HG02943 (cell line): ENCODE results near the gene CNST.

Experiments
- ATAC-seq: cut with Tn5 transposase; IDR thresholded peaks from one replicate; pipeline ENCODE4 v1.9.1; 2021; ENCODE audit warnings: mild to moderate bottlenecking, low read depth, moderate library complexity; ENCODE audit not compliant: unreplicated experiment

The CNST gene, protein sequence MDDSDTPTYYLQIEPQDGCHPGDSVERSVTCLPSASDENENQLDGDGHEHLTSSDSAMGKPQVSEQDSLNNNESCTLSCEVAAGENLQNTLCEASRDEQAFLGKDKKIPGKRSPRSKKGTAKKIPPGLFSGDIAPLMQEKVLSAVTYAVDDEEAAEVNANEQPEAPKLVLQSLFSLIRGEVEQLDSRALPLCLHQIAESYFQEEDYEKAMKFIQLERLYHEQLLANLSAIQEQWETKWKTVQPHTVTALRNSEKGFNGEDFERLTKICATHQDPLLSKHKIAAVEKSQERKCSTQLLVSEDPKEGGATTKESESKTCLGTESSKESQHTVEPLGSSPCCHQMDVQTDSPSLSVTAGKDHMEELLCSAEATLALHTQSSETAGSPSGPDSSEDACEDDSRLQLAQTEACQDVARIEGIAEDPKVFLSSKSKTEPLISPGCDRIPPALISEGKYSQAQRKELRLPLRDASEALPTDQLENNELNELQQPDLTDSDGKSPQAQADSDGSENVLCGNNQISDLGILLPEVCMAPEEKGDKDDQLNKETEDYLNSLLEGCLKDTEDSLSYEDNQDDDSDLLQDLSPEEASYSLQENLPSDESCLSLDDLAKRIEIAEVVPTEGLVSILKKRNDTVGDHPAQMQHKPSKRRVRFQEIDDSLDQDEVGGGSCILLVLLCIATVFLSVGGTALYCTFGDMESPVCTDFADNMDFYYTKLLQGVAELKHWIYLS

DNA sequence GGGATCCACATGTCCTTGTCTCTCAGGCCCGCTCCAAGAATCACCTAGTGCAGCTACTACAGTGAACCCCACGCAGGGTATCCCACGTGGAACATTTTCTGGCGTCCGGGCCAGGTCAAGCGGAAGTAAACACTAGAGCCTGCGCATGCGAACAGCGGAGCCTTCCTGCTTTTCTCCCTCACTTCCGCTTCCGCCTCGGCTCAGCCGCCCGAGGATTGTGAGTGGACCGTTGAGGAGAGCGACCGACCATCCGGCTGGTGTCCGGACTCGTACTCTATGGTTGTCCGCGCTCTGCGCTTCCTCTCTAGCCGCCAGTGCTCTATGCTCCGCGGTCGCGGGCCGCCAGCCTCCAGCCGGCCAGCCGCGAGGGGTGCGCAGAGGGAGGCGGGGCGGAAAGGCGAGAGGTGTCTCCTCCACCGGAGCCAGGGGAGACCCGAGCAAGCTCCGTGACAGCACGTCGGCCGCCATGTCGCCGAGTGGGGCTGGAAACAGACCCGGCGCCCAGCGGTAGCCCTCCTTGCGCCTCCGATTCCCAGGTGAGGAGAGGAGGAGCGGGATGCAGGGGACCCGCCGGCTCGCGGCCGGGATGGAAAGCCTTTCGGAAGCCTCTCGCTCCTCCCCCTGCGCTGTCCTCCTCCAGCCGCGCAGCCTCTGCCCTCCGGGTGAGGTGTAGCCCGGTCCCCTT lies at the start of gene CNST, which contains the start of gene TFB2M:
TSS of gene CNST (plus strand) at position 329 of the 685 bp plus-strand sequence. CDS start 25,107 bp downstream, outside the sequence.
TSS of gene TFB2M (minus strand) at position 134 of the 685 bp plus-strand sequence. CDS start at position 11, 123 bp downstream.
- peak; percentile 93 for ATAC-seq

DNA sequence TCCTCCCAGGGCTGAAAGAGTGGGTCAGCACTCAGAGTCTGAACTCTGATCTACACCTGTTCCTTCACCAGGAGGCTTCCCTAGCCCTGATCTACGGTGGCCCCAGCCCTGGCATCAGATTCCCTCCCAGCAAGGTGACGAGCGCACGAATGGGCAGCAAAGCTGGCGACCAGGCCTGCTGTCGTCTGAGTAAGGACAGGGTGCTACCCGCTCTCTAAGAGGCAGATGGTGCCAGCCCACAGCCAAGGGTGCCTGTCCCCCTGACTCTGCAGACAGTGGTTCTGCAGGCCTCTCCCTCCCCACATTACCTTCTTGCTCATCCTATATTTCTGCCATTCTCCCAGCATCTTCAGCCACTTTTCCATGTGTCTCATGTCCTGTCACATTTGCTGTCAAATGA lies 48.9 kb upstream of the CNST start:
- no peak for ATAC-seq

DNA sequence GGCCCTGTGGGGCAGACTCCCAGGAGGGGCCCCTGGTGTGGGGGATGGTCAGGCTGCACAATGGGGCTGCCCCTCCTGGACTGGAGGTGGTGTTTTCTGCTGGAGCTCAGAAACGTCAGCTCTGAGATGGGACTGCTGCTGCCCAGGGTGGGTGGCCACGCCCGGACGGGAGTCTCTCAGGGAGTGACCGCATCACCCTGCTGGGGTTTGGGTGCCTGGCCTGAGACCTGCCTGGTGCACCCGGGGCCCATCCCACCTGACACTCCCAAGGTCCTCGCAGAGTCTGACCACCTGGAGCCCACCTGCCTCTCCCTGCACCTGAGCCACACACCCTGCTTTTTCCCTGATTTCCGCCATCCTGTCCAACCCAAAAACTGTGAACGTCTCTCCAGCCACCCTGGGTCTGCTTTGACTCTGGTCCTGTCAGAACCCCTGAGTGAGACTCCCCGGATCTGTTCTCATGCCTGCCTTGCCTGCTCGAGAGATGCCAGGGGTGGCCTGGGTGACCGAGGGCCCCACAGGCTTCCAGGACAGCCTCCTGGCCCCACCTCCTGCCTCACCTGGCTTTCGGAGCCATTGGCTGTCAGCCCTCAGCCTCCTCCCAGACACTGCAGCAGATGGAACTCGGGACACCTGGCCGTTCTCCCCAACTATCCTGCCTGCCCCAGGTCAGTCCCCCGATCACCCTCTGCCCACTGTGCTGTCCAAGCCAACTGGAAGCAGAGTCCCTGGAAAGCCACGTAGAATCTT lies 47.6 kb upstream of the CNST start:
- ATAC-seq = no peak

DNA sequence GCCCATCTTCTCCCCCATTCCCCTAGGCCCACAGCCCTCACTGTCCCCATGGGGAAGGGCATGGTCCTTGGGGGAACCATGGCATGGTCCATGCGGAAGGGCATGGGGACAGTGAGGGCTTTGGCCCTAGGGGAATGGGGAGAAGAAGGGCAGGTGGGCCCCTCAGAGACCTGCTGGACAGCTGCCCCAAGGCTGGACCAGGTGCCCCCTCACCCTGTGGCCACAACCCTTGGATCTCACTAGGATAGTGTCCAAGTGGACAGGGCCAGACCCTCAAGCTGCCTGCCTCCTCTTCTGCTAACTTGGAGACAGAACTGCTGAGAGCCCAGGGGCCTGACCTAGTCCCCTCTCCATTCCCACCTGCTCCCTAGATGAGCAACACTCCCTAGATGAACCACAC lies 46.7 kb upstream of the CNST start:
- no peak for ATAC-seq

DNA sequence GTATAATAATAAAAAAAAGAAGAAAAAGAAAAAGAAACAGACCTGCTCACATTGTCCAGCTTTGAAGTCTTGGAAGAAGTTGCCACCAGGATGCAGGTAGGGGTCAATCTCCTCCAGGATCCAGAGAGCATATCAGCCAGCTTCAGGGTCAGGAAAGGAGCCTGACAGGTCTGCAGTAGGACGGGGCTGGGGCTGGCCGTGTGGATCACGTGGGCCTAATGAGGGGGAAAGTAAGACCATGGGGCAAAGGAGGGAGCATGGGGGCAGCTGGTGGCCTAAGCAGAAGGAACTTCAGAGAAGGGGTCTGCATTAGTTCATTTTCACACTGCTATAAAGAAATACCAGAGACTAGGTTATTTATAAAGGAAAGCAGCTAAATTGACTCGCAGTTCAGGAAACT lies 39.9 kb upstream of the CNST start:
- ATAC-seq = no peak

DNA sequence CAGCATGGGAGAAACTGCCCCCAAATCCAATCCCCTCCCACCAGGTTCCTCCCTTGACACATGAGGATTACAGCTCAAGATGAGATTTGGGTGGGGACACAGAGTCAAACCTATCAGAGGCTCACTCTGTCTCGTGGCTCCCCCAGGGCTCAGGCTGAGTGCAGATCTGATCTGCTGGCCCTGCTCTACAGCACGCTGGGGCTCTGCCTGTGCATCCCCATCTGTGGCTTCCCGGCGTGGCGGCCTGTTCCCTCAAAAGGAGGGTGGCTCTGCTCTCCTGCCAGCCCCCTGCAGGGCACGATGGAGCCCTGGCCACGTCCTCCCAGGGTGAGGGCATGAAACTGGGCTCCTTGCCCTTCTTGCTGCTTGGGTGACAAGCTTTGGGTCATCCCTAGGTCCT lies 39.3 kb upstream of the CNST start:
- ATAC-seq = no peak

DNA sequence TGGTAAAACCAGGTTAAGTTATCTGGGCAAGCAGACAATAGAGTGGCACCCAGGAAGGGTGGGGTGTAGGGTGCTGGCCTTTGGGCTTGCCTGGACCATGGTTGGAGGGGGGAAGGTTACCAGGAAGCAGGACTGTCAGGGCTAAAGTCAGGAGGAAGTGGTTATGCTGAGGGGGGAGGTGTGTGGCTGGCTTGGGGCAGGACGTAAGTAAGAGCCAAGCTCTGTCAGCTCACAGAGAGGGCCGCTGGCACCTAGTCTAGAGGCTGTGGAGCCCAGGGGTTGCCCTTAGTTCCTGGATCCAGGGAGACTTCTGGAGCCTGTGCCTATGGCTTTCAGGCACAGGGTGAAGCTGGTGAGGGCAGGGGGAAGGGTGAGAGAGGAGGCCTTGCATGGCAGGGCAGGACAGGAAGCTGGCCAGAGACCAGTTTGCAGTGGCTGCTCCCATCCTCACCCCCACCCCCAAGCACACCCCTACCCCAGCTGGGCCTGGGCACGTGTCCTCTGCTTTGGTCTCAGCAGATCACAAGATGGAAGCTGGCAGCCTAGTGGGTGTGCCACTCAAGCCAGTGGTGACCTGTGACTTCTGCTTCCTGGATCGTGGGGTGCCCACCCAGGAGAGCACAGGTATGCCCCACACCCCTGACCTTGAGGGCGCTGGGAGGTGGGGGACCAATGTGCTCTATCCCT lies 38.7 kb upstream of the CNST start:
- ATAC-seq = no peak

DNA sequence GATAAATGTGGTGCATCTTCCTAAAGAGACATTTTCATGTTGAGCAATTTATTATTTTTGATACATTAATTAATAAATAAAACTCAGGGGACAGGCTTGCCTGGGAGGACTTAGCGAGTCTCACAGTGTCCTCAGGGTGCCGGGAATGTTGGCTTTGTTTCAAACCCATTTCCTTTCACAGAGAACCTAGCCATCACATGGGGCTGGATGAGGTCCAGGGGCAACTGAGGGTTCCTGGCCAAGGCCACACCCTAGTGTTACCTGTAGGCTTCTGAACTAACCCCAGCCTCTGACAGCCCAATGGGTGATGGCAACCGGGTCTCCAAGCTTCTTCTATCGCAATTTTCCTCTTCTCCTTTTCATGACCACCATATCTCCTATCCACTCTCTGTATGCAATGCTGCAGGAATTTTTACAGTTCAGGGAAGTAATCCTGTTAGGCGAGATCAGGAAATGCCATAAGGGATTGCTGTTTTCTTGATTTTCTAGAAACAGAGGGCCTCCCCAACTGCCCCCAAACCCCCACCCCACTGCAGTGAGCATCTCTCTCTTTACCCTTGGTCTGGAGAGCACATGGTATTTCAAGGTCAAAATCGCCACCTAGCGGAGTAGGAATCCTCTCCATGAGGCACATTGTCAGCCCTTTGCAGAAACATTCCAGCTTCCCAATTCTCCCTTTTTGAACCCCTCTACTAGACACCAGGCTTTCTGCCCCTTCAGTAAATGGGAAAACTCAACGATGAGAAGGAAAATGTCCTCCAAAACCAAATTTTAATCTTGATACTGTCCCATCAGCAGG lies 37.1 kb upstream of the CNST start:
- ATAC-seq = no peak

DNA sequence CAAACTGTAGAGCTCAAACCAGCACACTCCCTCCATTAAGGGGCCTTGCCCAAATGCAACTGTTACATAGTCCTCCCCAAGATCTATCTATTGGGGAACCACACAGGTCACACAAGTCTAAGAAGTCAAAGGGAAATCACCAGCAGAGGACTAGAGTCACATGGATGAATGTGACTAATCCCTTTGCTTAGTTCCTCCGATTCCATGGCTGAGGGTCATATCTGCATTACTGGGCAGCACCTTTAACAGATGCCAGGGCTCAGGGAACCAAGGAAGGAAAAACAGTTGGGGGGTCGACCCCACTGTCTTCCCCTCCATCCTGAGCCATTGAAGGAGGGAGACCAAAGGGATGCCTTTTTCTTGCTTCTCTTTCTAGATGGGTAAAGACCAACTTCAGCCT lies 35.8 kb upstream of the CNST start:
- no peak for ATAC-seq

DNA sequence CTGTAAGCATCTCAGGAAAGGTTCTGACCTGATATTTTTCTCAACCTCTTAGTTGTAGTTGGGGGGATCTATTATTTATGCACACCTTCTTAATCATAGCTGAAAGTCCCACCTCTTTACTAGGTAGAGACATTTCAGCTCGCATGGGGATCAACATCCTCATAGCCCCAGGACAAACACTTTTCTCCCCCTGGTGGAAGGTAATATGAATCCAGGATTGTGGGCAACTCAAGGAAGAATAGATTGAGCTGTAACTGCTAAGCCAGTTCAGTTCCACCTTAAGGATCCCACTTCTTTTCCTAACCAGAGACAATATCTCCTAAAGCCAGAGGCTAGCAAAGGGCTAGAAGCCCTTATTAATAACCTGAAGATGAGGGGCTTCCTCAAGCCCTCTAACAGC lies 33.7 kb upstream of the CNST start:
- ATAC-seq = no peak

DNA sequence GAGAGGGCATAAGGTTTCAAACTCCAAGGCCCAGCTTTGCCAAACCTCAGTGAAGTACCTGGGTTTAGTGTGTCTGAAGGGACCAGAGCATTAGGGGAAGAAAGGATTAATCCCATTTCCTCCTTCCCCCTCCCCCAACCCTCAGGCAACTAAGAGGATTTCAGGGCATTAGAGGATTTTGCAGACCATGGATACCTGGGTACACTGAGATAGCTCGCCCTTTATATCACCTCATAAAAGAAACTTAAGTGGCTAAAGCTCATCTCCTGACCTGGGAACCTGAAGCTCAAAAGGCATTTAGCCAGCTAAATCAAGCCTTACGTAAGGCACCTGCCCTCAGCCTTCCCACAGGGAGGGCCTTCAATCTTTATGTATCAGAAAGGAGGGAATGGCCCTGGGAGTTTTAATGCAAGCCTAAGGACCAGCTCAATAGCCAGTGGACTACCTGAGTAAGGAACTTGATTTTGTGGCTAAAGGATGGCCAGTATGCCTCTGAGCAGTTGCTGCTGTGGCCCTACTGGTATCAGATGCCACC lies 32.8 kb upstream of the CNST start:
- no peak for ATAC-seq

DNA sequence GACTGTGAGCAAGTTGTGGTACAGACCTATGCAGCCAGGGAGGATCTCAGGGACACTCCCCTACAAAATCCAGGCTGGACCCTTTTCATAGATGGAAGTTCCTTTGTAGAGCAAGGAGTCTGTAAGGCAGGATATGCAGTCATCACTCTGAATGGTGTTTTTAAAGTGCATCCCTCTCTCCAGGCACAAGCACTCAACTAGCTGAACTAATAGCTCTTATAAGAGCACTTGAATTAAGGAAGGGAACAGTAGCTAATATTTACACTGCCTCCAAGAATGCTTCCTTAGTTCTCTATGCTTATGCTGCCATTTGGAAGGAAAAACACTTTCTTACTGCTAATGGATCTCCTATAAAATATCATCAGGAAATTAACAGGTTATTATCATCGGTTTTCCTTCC lies 32.1 kb upstream of the CNST start:
- ATAC-seq = no peak

DNA sequence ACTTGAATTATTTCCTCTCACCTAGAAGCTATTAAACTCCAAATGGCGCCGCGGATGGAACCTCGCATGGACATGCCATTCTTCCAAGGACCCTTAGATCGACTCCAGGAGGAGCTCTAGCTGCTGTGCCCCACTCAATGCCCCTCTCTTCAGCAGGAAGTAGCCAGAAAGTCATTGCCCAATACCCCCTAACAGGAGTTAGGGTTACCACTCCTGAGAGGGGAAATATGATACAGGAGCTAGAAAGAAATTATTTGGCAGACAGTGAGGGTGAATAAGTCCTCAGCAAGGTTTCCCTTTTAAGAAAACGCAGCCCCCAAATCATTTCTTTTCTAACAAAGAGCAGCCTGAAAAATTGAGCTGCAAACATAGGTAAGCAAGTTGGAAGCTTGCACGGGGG lies 28.8 kb upstream of the CNST start:
- no peak for ATAC-seq

DNA sequence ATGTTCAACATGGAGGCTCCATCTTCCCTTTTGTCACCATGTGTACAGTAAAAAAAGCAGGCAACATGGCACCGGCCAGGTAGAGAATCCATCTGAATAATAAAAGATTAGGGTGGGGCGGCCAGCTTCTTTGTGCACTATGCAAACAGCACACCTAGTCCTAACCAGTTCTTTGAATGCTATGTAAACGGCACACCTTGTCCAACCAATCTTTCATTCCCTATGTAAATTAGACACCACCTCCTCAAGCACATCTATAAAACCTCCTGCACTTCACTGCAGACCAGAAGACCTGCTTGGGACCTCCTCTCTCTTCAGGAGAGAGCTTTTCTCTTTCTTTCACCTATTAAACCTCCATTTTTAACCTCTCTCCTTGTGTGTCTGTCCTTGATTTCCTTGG lies 28.4 kb upstream of the CNST start:
- no peak for ATAC-seq

DNA sequence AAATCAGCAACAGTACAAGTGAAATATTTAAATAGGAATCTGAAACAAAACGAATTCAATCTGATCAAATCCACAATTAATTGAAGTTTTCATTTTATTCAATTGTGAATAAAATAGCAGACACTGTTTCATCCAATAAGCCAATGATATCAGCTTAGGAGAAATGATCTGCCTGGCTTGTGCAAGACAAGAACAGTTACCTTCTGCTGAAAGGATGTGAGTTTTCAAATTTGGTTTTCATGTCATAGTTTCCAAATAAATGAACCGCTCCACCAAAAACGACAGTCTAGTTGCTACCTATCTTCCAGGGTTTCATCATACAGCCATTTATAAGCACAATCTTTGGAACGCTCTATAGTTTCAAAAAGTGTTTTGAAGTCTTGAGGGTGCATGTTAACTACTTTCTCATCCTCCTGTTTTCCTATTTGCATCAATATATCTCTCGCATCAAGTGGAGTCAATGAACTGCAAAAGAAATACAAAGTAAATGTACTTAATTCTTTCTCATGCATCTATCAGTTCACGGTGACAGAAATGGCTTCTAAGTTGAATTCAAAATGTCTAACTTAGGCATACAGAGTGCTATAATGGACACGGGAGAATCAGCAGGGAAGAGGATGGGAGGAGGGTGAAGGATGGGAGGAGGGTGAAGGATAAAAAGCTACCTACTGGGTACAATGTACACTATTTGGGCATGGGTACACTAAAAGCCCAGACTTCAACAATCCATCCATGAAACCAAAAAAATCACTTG lies 25.3 kb upstream of the CNST start:
- no peak for ATAC-seq

DNA sequence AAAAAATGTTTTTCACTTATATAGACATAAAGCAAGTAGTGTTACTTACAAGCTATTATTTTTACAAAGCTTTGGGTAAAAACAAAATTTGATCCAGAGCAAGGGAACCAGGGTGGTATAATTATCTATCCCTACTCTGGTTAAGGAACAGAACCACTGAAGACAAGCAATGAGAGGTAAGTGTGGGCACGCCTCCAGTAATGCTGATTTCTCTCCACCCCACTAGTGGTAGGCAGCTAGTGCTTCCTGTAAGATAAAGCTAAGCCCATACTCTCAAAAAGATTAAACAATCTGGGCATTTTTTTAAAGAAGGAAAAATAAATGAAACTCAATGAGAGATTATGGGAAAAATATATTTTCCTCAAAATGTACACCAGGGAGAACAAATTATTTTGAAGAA lies 22.3 kb upstream of the CNST start:
- ATAC-seq = no peak

DNA sequence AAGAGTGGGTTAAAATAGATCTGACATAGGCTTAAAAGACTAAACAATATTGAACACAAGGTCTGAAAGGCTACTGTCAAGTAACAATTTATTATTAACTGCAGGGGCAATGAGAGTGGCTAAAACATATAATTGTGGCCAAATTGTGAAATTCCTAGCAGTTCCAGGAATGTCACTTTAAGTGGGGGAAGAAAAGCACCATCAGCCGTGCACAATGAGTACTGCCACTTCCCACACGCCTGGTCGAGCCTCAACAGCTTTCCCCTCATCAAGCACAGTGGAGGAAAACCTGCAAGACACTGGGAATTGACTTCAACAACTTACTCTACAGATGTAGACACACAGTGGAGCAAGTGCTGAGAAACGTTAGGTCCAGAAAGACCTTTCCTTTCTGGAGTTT lies 16.6 kb upstream of the CNST start:
- ATAC-seq = no peak

DNA sequence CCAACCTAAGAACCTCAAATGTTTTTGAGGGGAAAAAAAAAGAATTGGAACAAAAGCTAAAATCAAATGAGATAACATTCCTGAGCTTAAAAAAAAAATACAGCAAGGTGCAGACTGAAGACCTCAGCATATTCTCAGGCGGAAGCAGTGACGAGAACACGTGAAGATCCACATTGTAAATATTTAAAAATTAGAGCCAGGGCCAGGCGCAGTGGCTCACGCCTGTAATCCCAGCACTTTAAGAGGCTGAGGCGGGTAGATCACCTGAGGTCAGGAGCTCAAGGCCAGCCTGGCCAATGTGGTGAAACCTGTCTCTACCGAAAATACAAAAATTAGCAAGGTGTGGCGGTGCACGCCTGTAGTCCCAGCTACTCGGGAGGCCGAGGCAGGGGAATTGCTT lies 15.9 kb upstream of the CNST start:
- no peak for ATAC-seq
